HepG2 (cell line): Measurements from ENCODE around the gene VDR. TPM values are rescaled to one million over a fixed set of nuclear protein-coding genes. Genes with fewer than 3 reads are reported as not detected.

Experiments
- EP300 ChIP-seq, 3 experiments: sonication (generic) in 1 of 3; formaldehyde crosslinking in 1 of 3; IDR thresholded peaks; 2 replicates each; pipeline versions ENCODE4 v1.5.1 to v1.6.1; 2011 to 2020; ENCODE audit warnings: low read depth in 2 of 3, low read length in 2 of 3, borderline replicate concordance in 1 of 3, improper control_type of control experiment in 1 of 3, mild to moderate bottlenecking in 1 of 3, missing genetic modification reagents in 1 of 3, moderate library complexity in 1 of 3
- HNF4G ChIP-seq, 2 experiments: sonication (generic) in 1 of 2; formaldehyde crosslinking in 1 of 2; IDR thresholded peaks; 2 replicates each; pipeline versions ENCODE4 v1.4.0 to v1.6.1; 2011 to 2020; ENCODE audit warnings: borderline replicate concordance in 2 of 2, low read depth in 2 of 2, mild to moderate bottlenecking in 2 of 2, low read length in 1 of 2, missing genetic modification reagents in 1 of 2, moderate library complexity in 1 of 2
- POGZ ChIP-seq: sonication (generic); formaldehyde crosslinking; IDR thresholded peaks from 2 replicates; pipeline ENCODE4 v1.4.0; 2020; ENCODE audit warnings: mild to moderate bottlenecking, missing genetic modification reagents
- PRPF4 ChIP-seq: fragments of 200-400 bp; formaldehyde crosslinking; IDR thresholded peaks from 2 replicates; pipeline ENCODE4 v1.6.1; 2016; ENCODE audit warnings: low read length, low read depth; ENCODE audit not compliant: poor library complexity, severe bottlenecking
- RARA ChIP-seq: IDR thresholded peaks from 2 replicates; pipeline ENCODE4 v1.6.1; 2016; ENCODE audit warnings: missing genetic modification reagents, missing compliant biosample characterization
- RFXAP ChIP-seq: sonication (generic); formaldehyde crosslinking; IDR thresholded peaks from 2 replicates; pipeline ENCODE4 v1.4.0; 2020; ENCODE audit warnings: missing genetic modification reagents, borderline replicate concordance
- SOX5 ChIP-seq: IDR thresholded peaks from 2 replicates; pipeline ENCODE4 v1.6.1; 2016; ENCODE audit warnings: borderline replicate concordance
- SRY ChIP-seq: sonication (generic); formaldehyde crosslinking; IDR thresholded peaks from 2 replicates; pipeline ENCODE4 v1.8.0; 2022; ENCODE audit warnings: mild to moderate bottlenecking, missing genetic modification reagents
- TARDBP ChIP-seq: sonication (generic); formaldehyde crosslinking; IDR thresholded peaks from 2 replicates; pipeline ENCODE4 v1.8.0; 2022; ENCODE audit warnings: mild to moderate bottlenecking, missing genetic modification reagents
- ZBTB38 ChIP-seq: sonication (generic); formaldehyde crosslinking; IDR thresholded peaks from 2 replicates; pipeline ENCODE4 v1.5.1; 2020; ENCODE audit warnings: mild to moderate bottlenecking, missing genetic modification reagents
- ZNF160 ChIP-seq: sonication (generic); formaldehyde crosslinking; IDR thresholded peaks from 2 replicates; pipeline ENCODE4 v1.8.0; 2022; ENCODE audit warnings: mild to moderate bottlenecking, inconsistent platforms, missing genetic modification reagents
- ZNF333 ChIP-seq: sonication (generic); formaldehyde crosslinking; IDR thresholded peaks from 2 replicates; pipeline ENCODE4 v1.4.0; 2020; ENCODE audit warnings: mild to moderate bottlenecking, missing genetic modification reagents, borderline replicate concordance
- ZNF432 ChIP-seq: sonication (generic); formaldehyde crosslinking; IDR thresholded peaks from 2 replicates; pipeline ENCODE4 v1.5.0; 2020; ENCODE audit warnings: missing genetic modification reagents, mild to moderate bottlenecking, borderline replicate concordance
- ZNF446 ChIP-seq: sonication (generic); formaldehyde crosslinking; IDR thresholded peaks from 2 replicates; pipeline ENCODE4 v1.5.0; 2020; ENCODE audit warnings: mild to moderate bottlenecking, missing genetic modification reagents
- ZNF552 ChIP-seq: sonication (generic); formaldehyde crosslinking; IDR thresholded peaks from 2 replicates; pipeline ENCODE4 v1.9.0; 2022; ENCODE audit warnings: missing genetic modification reagents, mild to moderate bottlenecking, borderline replicate concordance
- ZNF598 ChIP-seq: sonication (generic); formaldehyde crosslinking; IDR thresholded peaks from 2 replicates; pipeline ENCODE4 v1.5.1; 2020; ENCODE audit warnings: mild to moderate bottlenecking, missing genetic modification reagents, borderline replicate concordance
- ZNF607 ChIP-seq: sonication (generic); formaldehyde crosslinking; IDR thresholded peaks from 2 replicates; pipeline ENCODE4 v1.5.1; 2020; ENCODE audit warnings: missing genetic modification reagents, mild to moderate bottlenecking, borderline replicate concordance
- polyA plus RNA-seq, 8 experiments: library from polyadenylated mRNA; depleted of rRNA in 3 of 8; stranded (reverse) in 7 of 8; unstranded in 1 of 8; fragments of >200 nt; fragmentation: Illumina TruSeq in 4 of 8; extraction: Trizol in 4 of 8; gene quantifications; 2 replicates each; pipeline versions ENCODE4 v1.2.1 to v1.2.3, GENCODE V29; 2011 to 2016; ENCODE audit warnings: low read depth in 4 of 8, missing spikeins in 1 of 8, mixed read lengths in 1 of 8; ENCODE audit not compliant: insufficient read depth in 1 of 8
- total RNA-seq, 5 experiments: library from RNA; depleted of rRNA; stranded (reverse); fragments of >200 nt; fragmentation: Illumina TruSeq; extraction: Trizol; gene quantifications; 2 replicates each; pipeline ENCODE4 v1.2.3, GENCODE V29; 2016; ENCODE audit warnings: low read depth in 1 of 5
- TF ChIP-seq, protein P1 (sequence below): sonication (generic); formaldehyde crosslinking; IDR thresholded peaks from 2 replicates; pipeline ENCODE4 v1.4.0; 2020; ENCODE audit warnings: missing genetic modification reagents, borderline replicate concordance
- TF ChIP-seq, protein P2 (sequence below): sonication (generic); formaldehyde crosslinking; IDR thresholded peaks from 2 replicates; pipeline ENCODE4 v1.4.0; 2020; ENCODE audit warnings: mild to moderate bottlenecking, missing genetic modification reagents
- TF ChIP-seq, protein P3 (sequence below): IDR thresholded peaks from 2 replicates; pipeline ENCODE4 v1.6.1; 2016; ENCODE audit warnings: low read depth
- TF ChIP-seq, protein P4 (sequence below): sonication (generic); formaldehyde crosslinking; IDR thresholded peaks from 2 replicates; pipeline ENCODE4 v1.4.0; 2020; ENCODE audit warnings: missing genetic modification reagents, borderline replicate concordance

The VDR gene
- total and polyA plus RNA-seq, 2 of the 13 experiments (the other 11 are each of a cell fraction or from before 2014, with no cell fraction given), result 0.08 to 0.33 TPM

DNA sequence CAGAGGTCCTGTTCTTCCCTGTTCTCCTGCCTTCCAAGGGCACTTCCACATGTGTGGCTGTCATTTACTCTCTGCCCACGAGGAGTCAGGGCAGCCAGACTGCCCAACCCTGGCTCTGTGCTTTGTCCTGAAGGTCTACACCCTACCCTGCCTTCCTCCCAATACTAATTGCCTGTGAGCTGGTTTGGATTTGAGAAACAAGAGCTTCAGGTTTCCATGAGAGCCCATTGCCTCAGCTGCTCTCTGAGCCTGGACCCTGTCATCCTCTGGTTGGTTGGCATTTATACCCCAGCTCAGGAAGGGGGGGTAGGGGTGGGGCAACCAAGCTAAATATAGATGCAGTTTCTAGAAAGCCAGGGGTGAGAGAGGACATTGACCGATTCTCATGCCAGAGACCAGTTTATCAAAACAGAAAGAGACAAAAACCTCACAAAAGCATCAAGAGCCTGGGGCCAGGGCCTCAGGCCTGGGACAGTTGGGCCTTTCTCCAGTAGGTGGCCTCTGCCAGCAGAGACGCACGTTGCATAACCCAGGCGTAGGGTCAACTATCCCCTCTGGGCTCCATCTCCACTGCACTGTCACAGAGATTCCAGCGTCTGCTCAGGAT is 34.5 kb downstream of the VDR start (continued):
- TF ChIP-seq, protein P1, sequence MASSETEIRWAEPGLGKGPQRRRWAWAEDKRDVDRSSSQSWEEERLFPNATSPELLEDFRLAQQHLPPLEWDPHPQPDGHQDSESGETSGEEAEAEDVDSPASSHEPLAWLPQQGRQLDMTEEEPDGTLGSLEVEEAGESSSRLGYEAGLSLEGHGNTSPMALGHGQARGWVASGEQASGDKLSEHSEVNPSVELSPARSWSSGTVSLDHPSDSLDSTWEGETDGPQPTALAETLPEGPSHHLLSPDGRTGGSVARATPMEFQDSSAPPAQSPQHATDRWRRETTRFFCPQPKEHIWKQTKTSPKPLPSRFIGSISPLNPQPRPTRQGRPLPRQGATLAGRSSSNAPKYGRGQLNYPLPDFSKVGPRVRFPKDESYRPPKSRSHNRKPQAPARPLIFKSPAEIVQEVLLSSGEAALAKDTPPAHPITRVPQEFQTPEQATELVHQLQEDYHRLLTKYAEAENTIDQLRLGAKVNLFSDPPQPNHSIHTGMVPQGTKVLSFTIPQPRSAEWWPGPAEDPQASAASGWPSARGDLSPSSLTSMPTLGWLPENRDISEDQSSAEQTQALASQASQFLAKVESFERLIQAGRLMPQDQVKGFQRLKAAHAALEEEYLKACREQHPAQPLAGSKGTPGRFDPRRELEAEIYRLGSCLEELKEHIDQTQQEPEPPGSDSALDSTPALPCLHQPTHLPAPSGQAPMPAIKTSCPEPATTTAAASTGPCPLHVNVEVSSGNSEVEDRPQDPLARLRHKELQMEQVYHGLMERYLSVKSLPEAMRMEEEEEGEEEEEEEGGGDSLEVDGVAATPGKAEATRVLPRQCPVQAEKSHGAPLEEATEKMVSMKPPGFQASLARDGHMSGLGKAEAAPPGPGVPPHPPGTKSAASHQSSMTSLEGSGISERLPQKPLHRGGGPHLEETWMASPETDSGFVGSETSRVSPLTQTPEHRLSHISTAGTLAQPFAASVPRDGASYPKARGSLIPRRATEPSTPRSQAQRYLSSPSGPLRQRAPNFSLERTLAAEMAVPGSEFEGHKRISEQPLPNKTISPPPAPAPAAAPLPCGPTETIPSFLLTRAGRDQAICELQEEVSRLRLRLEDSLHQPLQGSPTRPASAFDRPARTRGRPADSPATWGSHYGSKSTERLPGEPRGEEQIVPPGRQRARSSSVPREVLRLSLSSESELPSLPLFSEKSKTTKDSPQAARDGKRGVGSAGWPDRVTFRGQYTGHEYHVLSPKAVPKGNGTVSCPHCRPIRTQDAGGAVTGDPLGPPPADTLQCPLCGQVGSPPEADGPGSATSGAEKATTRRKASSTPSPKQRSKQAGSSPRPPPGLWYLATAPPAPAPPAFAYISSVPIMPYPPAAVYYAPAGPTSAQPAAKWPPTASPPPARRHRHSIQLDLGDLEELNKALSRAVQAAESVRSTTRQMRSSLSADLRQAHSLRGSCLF (CRISPR knock-in tag), result no peak
- no peak for TF ChIP-seq SRY (CRISPR knock-in tag)
- TF ChIP-seq SOX5, result no peak
- no peak for TF ChIP-seq ZNF333 (CRISPR knock-in tag)
- TF ChIP-seq, protein P2, sequence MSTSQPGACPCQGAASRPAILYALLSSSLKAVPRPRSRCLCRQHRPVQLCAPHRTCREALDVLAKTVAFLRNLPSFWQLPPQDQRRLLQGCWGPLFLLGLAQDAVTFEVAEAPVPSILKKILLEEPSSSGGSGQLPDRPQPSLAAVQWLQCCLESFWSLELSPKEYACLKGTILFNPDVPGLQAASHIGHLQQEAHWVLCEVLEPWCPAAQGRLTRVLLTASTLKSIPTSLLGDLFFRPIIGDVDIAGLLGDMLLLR (CRISPR knock-in tag), result no peak
- no peak for TF ChIP-seq ZNF432 (CRISPR knock-in tag)
- TF ChIP-seq, protein P3, sequence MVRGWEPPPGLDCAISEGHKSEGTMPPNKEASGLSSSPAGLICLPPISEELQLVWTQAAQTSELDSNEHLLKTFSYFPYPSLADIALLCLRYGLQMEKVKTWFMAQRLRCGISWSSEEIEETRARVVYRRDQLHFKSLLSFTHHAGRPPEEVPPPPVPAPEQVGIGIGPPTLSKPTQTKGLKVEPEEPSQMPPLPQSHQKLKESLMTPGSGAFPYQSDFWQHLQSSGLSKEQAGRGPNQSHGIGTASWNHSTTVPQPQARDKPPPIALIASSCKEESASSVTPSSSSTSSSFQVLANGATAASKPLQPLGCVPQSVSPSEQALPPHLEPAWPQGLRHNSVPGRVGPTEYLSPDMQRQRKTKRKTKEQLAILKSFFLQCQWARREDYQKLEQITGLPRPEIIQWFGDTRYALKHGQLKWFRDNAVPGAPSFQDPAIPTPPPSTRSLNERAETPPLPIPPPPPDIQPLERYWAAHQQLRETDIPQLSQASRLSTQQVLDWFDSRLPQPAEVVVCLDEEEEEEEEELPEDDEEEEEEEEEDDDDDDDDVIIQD (CRISPR knock-in tag), result no peak
- peak; percentile 44; the same call in 1 of the 2 replicates for TF ChIP-seq HNF4G (IDR thresholded peaks at IDR 0.05; ENCODE audit: borderline replicate concordance, low read depth, low read length)
- TF ChIP-seq HNF4G (CRISPR knock-in tag; IDR thresholded peaks at IDR 0.05; ENCODE audit: borderline replicate concordance, low read depth), result no peak
- TF ChIP-seq EP300 (IDR thresholded peaks at IDR 0.05; ENCODE audit: low read depth in 2 of 2, low read length in 2 of 2), result no peak
- no peak for TF ChIP-seq EP300 (CRISPR knock-in tag; IDR thresholded peaks at IDR 0.05; ENCODE audit: borderline replicate concordance)
- TF ChIP-seq RFXAP (CRISPR knock-in tag), result no peak
- TF ChIP-seq ZNF598 (CRISPR knock-in tag), result no peak
- TF ChIP-seq ZNF607 (CRISPR knock-in tag), result no peak
- no peak for TF ChIP-seq ZNF446 (CRISPR knock-in tag)
- no peak for TF ChIP-seq ZNF160 (CRISPR knock-in tag)
- no peak for TF ChIP-seq TARDBP (CRISPR knock-in tag)
- TF ChIP-seq, protein P4, sequence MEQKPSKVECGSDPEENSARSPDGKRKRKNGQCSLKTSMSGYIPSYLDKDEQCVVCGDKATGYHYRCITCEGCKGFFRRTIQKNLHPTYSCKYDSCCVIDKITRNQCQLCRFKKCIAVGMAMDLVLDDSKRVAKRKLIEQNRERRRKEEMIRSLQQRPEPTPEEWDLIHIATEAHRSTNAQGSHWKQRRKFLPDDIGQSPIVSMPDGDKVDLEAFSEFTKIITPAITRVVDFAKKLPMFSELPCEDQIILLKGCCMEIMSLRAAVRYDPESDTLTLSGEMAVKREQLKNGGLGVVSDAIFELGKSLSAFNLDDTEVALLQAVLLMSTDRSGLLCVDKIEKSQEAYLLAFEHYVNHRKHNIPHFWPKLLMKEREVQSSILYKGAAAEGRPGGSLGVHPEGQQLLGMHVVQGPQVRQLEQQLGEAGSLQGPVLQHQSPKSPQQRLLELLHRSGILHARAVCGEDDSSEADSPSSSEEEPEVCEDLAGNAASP (CRISPR knock-in tag), result peak; percentile 46; the same call in 1 of the 2 replicates
- TF ChIP-seq RARA (CRISPR knock-in tag), result peak; percentile 56
- no peak for TF ChIP-seq PRPF4
- no peak for TF ChIP-seq POGZ
- no peak for TF ChIP-seq ZNF552 (CRISPR knock-in tag)
- TF ChIP-seq ZBTB38, result no peak
